Measurements from ENCODE around the gene SPON1. TPM values are rescaled to one million over a fixed set of nuclear protein-coding genes. Genes with fewer than 3 reads are reported as not detected.

SPON1 gene
- total and polyA plus RNA-seq, 2 of the 8 experiments (the other 6 are each of a cell fraction or from before 2014, with no cell fraction given): 1.5 to 5.4 TPM

DNA sequence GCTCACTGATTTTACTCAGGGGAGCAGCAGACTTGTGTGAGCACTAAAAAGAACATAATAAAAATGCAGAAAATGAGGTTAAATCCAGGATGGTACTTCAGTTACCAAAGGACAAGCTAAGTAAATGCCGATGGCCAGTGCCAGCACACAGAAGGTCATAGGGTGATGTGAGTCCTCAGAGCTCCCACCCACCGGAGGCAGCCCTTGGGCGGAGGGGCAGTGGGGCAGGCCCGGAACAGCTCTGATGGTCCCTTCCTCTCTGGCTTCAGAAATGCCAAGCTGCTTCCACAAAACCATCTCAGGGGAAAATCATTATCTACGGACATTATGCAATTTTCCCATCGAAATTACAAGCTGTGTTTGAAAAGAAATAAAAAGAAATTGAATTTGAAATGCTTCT, 271.9 kb downstream of the SPON1 start:
- Histone ChIP-seq H3K23ac (ENCODE audit: insufficient read length) (no peak overlapping the region), H2BK5ac (ENCODE audit: low read depth, low read length) (no peak overlapping the region), H3K4ac (replicated peaks; ENCODE audit: insufficient read length, low read depth, low read length) (no peak overlapping the region), H3K36me3 (ENCODE audit: control insufficient read depth in 2 of 4, insufficient read depth in 4 of 4, low read length in 3 of 4) (no peaks in the 10 kb centered on the region), H3K18ac (ENCODE audit: extremely low read depth, low read length) (no peak overlapping the region), H3K9ac (replicated peaks in 1 of 4; ENCODE audit: extremely low read depth in 1 of 4, low read depth in 3 of 4, low read length in 3 of 4) (no peak overlapping the region), H3K27me3 (replicated peaks in 1 of 4; ENCODE audit: control insufficient read depth in 3 of 4, extremely low read depth in 1 of 4, insufficient read depth in 3 of 4, low read length in 3 of 4) (peaks cover 0 to 3% (median 0%) of the 10 kb centered on the region in 4 experiments; a peak in 1 of 7 replicates), H3K23me2 (ENCODE audit: low read depth, low read length) (no peaks in the 10 kb centered on the region), H2BK12ac (ENCODE audit: low read depth, low read length) (no peak overlapping the region), H4K8ac (ENCODE audit: extremely low read depth, insufficient read depth, low read length) (no peak overlapping the region), H2AK5ac (ENCODE audit: low read depth, low read length) (no peak overlapping the region), H3K56ac (replicated peaks; ENCODE audit: insufficient read length, low read depth, low read length) (no peak overlapping the region), H3K4me1 (replicated peaks in 1 of 4; ENCODE audit: control insufficient read depth in 3 of 4, insufficient read depth in 4 of 4, low read length in 3 of 4) (peaks cover 0 to 14% (median 6%) of the 10 kb centered on the region in 4 experiments), H3K27ac (ENCODE audit: low read depth, low read length) (no peak overlapping the region), H3K9me3 (ENCODE audit: insufficient read depth in 2 of 2, low read depth in 1 of 2, low read length in 1 of 2) (no peaks in the 10 kb centered on the region), H2BK15ac (ENCODE audit: low read length) (no peak overlapping the region), H3K79me2 (ENCODE audit: control insufficient read depth in 1 of 2, insufficient read depth in 2 of 2, low read length in 2 of 2) (no peaks in the 10 kb centered on the region), H3K4me3 (ENCODE audit: extremely low read depth in 1 of 4, insufficient read depth in 2 of 4, low read depth in 3 of 4, low read length in 4 of 4) (no peak overlapping the region), H3K14ac (ENCODE audit: insufficient read length) (no peak overlapping the region), H4K5ac (ENCODE audit: insufficient read length, low read depth, low read length) (no peak overlapping the region), H2BK20ac (ENCODE audit: low read length) (no peak overlapping the region), H2AFZ (ENCODE audit: low read length) (no peak overlapping the region), H3K79me1 (ENCODE audit: low read depth, low read length) (no peaks in the 10 kb centered on the region), H4K91ac (replicated peaks; ENCODE audit: insufficient read length, low read length) (no peak overlapping the region), H4K20me1 (replicated peaks in 1 of 2; ENCODE audit: control insufficient read depth in 1 of 2, insufficient read depth in 2 of 2, low read length in 2 of 2) (no peaks in the 10 kb centered on the region), H2BK120ac (replicated peaks; ENCODE audit: low read depth, low read length) (no peak overlapping the region), H3K4me2 (ENCODE audit: insufficient read depth in 1 of 2, low read depth in 2 of 2, low read length in 2 of 2) (no peak overlapping the region)
- 87% methylated on average over 6 of the region's 6 CpGs; no CpG with 5 or more reads in 1 of the 2 experiments for WGBS, 2 experiments (ENCODE audit: extremely low coverage in 1 of 2, insufficient coverage in 1 of 2, insufficient read length in 1 of 2, insufficient replicate concordance in 2 of 2, low coverage in 1 of 2, low lambda C conversion rate in 2 of 2, missing lambda C conversion rate in 1 of 2)
- FAIRE-seq: no peak
- DNase-seq (ENCODE audit: low read depth in 1 of 2, low spot score in 2 of 2): no peak
- CTCF ChIA-PET (ENCODE audit: partially characterized antibody): interaction anchor here (0.8 to 5.9 kb wide), 13 partner anchors 9 to 462 kb away, joined by 3 to 32 read pairs (median 5); no protein-coding TSS in a partner anchor
- POLR2A ChIA-PET (ENCODE audit: partially characterized antibody): no interaction called here
- TF ChIP-seq PHF8 (conservative IDR thresholded peaks at IDR 0.05; ENCODE audit: low read depth, low read length) (no peak), BCL11A (IDR thresholded peaks at IDR 0.05; ENCODE audit: low read depth in 2 of 2, low read length in 2 of 2) (no peak), YY1 (IDR thresholded peaks at IDR 0.05; ENCODE audit: low read depth, low read length) (no peak), BRCA1 (IDR thresholded peaks at IDR 0.05; ENCODE audit: low read depth, low read length) (no peak), CHD1 (IDR thresholded peaks at IDR 0.05; ENCODE audit: low read depth, low read length) (no peak), GABPA (IDR thresholded peaks at IDR 0.05; ENCODE audit: borderline replicate concordance, insufficient read depth, low read length) (no peak), POU5F1 (IDR thresholded peaks at IDR 0.05; ENCODE audit: low read depth, low read length) (no peak), HDAC2 (IDR thresholded peaks at IDR 0.05; ENCODE audit: borderline replicate concordance in 1 of 2, low read depth in 2 of 2, low read length in 2 of 2) (no peak), SAP30 (IDR thresholded peaks at IDR 0.05; ENCODE audit: insufficient read depth, insufficient replicate concordance, low read length) (no peak), CEBPB (IDR thresholded peaks at IDR 0.05; ENCODE audit: low read depth, low read length) (no peak)
- TF ChIP-seq, protein P1, sequence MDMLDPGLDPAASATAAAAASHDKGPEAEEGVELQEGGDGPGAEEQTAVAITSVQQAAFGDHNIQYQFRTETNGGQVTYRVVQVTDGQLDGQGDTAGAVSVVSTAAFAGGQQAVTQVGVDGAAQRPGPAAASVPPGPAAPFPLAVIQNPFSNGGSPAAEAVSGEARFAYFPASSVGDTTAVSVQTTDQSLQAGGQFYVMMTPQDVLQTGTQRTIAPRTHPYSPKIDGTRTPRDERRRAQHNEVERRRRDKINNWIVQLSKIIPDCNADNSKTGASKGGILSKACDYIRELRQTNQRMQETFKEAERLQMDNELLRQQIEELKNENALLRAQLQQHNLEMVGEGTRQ (IDR thresholded peaks at IDR 0.05; ENCODE audit: low read length): no peak
